PC-9 (cell line): ENCODE measurements around the gene PLA2G7.

Experiments
- CTCF ChIP-seq: fragments of 200-600 bp; sonication (generic); conservative IDR thresholded peaks from 2 replicates; pipeline ENCODE4 v1.6.1; 2017; ENCODE audit warnings: mixed run types, antibody characterized with exemption, mild to moderate bottlenecking, moderate library complexity
- EZH2 ChIP-seq: fragments of 200-600 bp; sonication (generic); IDR thresholded peaks from 2 replicates; pipeline ENCODE4 v1.8.0; 2017; ENCODE audit warnings: antibody characterized with exemption, low read depth

GRCh38 chr6:46676604-46677313, 58.4 kb downstream of the PLA2G7 start:
- TF ChIP-seq CTCF: no peak
- no peak for TF ChIP-seq EZH2
